ENCODE data around the gene RIMS3. TPM values are rescaled to one million over a fixed set of nuclear protein-coding genes. Genes with fewer than 3 reads are reported as not detected.
"Not testable (repeated sequence)": the region's sequence is repeated elsewhere in the genome, so short reads cannot be mapped to it uniquely, and the experiment has no call there.

RIMS3 gene
- total RNA-seq, 1 experiment from 2014 or later: 20.7 TPM

DNA sequence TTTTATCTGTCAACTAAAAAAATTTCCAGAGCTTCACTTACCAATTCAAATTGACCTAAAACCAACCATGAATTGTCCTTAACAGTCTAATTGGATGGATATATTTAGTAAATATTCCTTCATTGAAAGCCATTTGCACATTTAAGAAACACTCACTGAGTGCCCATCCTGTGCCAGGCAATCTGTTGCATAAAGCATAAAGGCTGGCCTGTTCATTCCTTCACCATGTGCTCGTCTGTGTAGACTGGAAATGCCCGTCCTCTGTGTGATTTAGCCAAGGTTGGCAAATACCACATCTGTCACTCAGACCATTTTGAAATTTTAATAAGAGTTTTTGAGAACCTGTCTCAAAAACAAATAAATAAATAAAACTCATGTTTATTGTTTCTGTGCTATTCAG, 76.9 kb downstream of the RIMS3 start:
- H3K36me3 ChIP-seq (replicated peaks; ENCODE audit: control insufficient read depth, insufficient read depth, low read length): no peaks in the 10 kb centered on the region
- no peak for DNase-seq
- H3K27me3 ChIP-seq (ENCODE audit: control insufficient read depth, insufficient read depth, low read length): no peaks in the 10 kb centered on the region
- no peak overlapping the region for H3K4me3 ChIP-seq (ENCODE audit: insufficient read depth, low read depth, low read length)

GRCh38 chr1:40583980-40584379, 81.5 kb downstream of the RIMS3 start:
- no peak overlapping the region for H3K4me3 ChIP-seq (ENCODE audit: insufficient read depth, low read depth, low read length)
- H3K36me3 ChIP-seq (replicated peaks; ENCODE audit: control insufficient read depth, insufficient read depth, low read length): no peaks in the 10 kb centered on the region
- DNase-seq: no peak
- H3K27me3 ChIP-seq (ENCODE audit: control insufficient read depth, insufficient read depth, low read length): no peaks in the 10 kb centered on the region

- DNase-seq: no peak
- Histone ChIP-seq H3K4me3 (ENCODE audit: insufficient read depth, low read depth, low read length) (no peak overlapping the region), H3K36me3 (replicated peaks; ENCODE audit: control insufficient read depth, insufficient read depth, low read length) (no peaks in the 10 kb centered on the region), H3K27me3 (ENCODE audit: control insufficient read depth, insufficient read depth, low read length) (no peaks in the 10 kb centered on the region)
These were observed 83.4 kb downstream of the RIMS3 start for GRCh38 chr1:40582116-40582515.

- Histone ChIP-seq H3K36me3 (replicated peaks; ENCODE audit: control insufficient read depth, insufficient read depth, low read length) (no peaks in the 10 kb centered on the region), H3K4me3 (ENCODE audit: insufficient read depth, low read depth, low read length) (no peak overlapping the region), H3K27me3 (ENCODE audit: control insufficient read depth, insufficient read depth, low read length) (no peaks in the 10 kb centered on the region)
- DNase-seq: no peak
These were observed 90.1 kb downstream of the RIMS3 start for GRCh38 chr1:40575336-40575735.

- H3K4me3 ChIP-seq (ENCODE audit: insufficient read depth, low read depth, low read length); H3K27me3 ChIP-seq (ENCODE audit: control insufficient read depth, insufficient read depth, low read length); H3K36me3 ChIP-seq (replicated peaks; ENCODE audit: control insufficient read depth, insufficient read depth, low read length); DNase-seq: not testable (repeated sequence)
These were observed 90.7 kb downstream of the RIMS3 start for GRCh38 chr1:40574805-40575204.

Other genes starting within 250 kb of the RIMS3 start
- gene ZFP69B, start 215.2 kb downstream of the RIMS3 start, total RNA-seq (2014; rRNA removed; shearing (Covaris generic)): 4.0 and 7.2 TPM in 2 replicates
- 4.8 and 9.2 TPM in 2 replicates for gene ZFP69, start 188.4 kb downstream of the RIMS3 start, total RNA-seq (2014; rRNA removed; shearing (Covaris generic))
- 2.7 and 4.1 TPM in 2 replicates for gene EXO5, start 156.9 kb downstream of the RIMS3 start, total RNA-seq (2014; rRNA removed; shearing (Covaris generic))
- gene ZNF684, start 134.0 kb downstream of the RIMS3 start, total RNA-seq (2014; rRNA removed; shearing (Covaris generic)): 9.2 and 16.0 TPM in 2 replicates
- gene NFYC, start 26.0 kb upstream of the RIMS3 start, total RNA-seq (2014; rRNA removed; shearing (Covaris generic)): 43.3 and 51.0 TPM in 2 replicates
- gene KCNQ4, start 118.1 kb upstream of the RIMS3 start, total RNA-seq (2014; rRNA removed; shearing (Covaris generic)): 1.5 and 2.7 TPM in 2 replicates
- 13.9 and 15.7 TPM in 2 replicates for gene CITED4, start 196.7 kb upstream of the RIMS3 start, total RNA-seq (2014; rRNA removed; shearing (Covaris generic))